Psoas muscle (tissue), 8 donors: Measurements from ENCODE around the gene OR10G8. TPM values are rescaled to one million over a fixed set of nuclear protein-coding genes. Genes with fewer than 3 reads are reported as not detected.

ENCODE experiments used
- ATAC-seq, 4 donors: fragments of 200-7000 bp; cut with Tn5 transposase; one replicate each; pipeline ENCODE4 v1.9.1; 2020; ENCODE audit warnings: moderate library complexity in 3 of 4, mild to moderate bottlenecking in 2 of 4
- DNase-seq, 2 donors: peaks; one replicate each; pipeline ENCODE4 v3.0.0-alpha.2; 2020
- H3K27ac ChIP-seq: fragments of 200-600 bp; one replicate; pipeline ENCODE4 v1.8.0; 2022
- H3K27me3 ChIP-seq, 3 donors: fragments of 200-600 bp in 1 of 3; one replicate each; pipeline versions ENCODE4 v1.6.1 to v1.8.0; 2013 to 2022; ENCODE audit warnings: low read length in 2 of 3, mild to moderate bottlenecking in 2 of 3, moderate library complexity in 1 of 3; ENCODE audit not compliant: insufficient read depth in 3 of 3
- H3K36me3 ChIP-seq, 2 donors: fragments of 200-600 bp in 1 of 2; one replicate each; pipeline versions ENCODE4 v1.6.1 to v1.8.0; 2013 to 2022; ENCODE audit warnings: low read depth in 1 of 2, mild to moderate bottlenecking in 1 of 2, moderate library complexity in 1 of 2; ENCODE audit not compliant: insufficient read depth in 1 of 2
- H3K4me1 ChIP-seq: fragments of 200-600 bp; one replicate; pipeline ENCODE4 v1.8.0; 2022
- H3K4me3 ChIP-seq: fragments of 200-600 bp; one replicate; pipeline ENCODE4 v1.8.0; 2022; ENCODE audit warnings: mild to moderate bottlenecking
- H3K9me3 ChIP-seq: fragments of 200-600 bp; one replicate; pipeline ENCODE4 v1.8.0; 2022
- WGBS, 3 donors: extraction: QIAGEN DNeasy Blood & Tissue Kit; methylation state at CpG; one replicate each; pipeline versions ENCODE4 v1.1.6 to v1.1.7; 2013; 5-methylcytosine and 5-hydroxymethylcytosine counted together
- intact Hi-C, 2 donors: fragments of 100-400 bp; cut with DNase I; formaldehyde crosslinking; loops; one replicate each; pipeline versions ENCODE4 v1.11.0 to v1.14.2; 2022
- long read RNA-seq, 2 donors: library from polyadenylated mRNA; unstranded; transcript quantifications; one replicate each; pipeline ENCODE4 v2.0.0, GENCODE V29; 2021
- polyA plus RNA-seq, 3 donors: library from polyadenylated mRNA; stranded (reverse); fragments of 200-250 nt; gene quantifications; one replicate each; pipeline ENCODE4 v1.2.3, GENCODE V29; 2013
- total RNA-seq, 4 donors: library from RNA; stranded (reverse); fragmentation: NEBNext Ultra II Directional in 2 of 4; extraction: Animal tissue kit (Norgen Biotek cat#: 25700) in 2 of 4; gene quantifications; one replicate each; pipeline versions ENCODE4 v1.2.1 to v1.2.4, GENCODE V29; 2021 to 2023
- TF ChIP-seq, protein P1 (sequence below): fragments of 200-600 bp; IDR thresholded peaks from one replicate; pipeline ENCODE4 v1.8.0; 2022; ENCODE audit warnings: antibody characterized with exemption
- donor health status: healthy with polysubstance abuse.
- donor health status: DM: no; HTN: no; CAD: no; lungs with moderate emphysema.
- donor health status: Bipolar disorder and iron deficiency.
- donor health status: healthy.
- donor health status: DM: yes; HTN: yes; CAD: no.
- donor health status: DM: no; HTN: no; CAD: no.
- donor health status: DM: no; HTN: no; CAD: no.
- donor health status: DM: yes; HTN: yes; CAD: no.

Gene OR10G8, protein sequence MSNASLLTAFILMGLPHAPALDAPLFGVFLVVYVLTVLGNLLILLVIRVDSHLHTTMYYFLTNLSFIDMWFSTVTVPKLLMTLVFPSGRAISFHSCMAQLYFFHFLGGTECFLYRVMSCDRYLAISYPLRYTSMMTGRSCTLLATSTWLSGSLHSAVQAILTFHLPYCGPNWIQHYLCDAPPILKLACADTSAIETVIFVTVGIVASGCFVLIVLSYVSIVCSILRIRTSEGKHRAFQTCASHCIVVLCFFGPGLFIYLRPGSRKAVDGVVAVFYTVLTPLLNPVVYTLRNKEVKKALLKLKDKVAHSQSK
- not detected for total RNA-seq
- not detected for polyA plus RNA-seq
- long read RNA-seq, donor 1 = 0 reads
- long read RNA-seq, donor 2 = 0 reads

DNA sequence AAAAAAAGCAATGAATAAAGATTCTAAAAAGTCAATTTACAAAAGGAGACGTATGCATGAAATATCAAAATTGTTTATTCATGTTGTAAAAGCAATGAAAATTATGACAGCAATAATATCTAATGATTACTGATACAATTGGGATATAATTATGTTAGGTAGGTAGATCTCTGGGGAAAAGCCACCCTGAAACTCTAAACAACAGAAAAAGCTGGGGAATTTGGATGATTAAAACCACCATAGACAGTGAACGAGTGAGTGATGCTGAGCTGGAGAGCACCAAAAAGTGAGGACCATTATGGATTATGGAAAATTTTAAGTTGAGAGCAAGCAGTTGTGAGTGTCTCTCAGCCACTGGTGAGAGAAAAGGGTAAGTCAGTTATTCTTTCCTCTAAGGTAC, at the start of gene OR10G8:
Gene OR10G8 (plus strand): TSS at position 301 of the 400 bp plus-strand sequence. CDS start 2,825 bp downstream, outside the sequence.
- Histone ChIP-seq H3K9me3 (no peaks in the 10 kb centered on the region), H3K4me1 (no peaks in the 10 kb centered on the region), H3K4me3 (no peak within 1 kb of the TSS), H3K36me3 (no peaks in the 10 kb centered on the region), H3K27ac (no peak within 1 kb of the TSS), H3K27me3 (no peaks in the 10 kb centered on the region)
- intact Hi-C loops = no loop called here
- WGBS, 3 donors = 71 to 80% (median 77%) methylated on average over 2 of the region's 2 CpGs
- TF ChIP-seq, protein P1, sequence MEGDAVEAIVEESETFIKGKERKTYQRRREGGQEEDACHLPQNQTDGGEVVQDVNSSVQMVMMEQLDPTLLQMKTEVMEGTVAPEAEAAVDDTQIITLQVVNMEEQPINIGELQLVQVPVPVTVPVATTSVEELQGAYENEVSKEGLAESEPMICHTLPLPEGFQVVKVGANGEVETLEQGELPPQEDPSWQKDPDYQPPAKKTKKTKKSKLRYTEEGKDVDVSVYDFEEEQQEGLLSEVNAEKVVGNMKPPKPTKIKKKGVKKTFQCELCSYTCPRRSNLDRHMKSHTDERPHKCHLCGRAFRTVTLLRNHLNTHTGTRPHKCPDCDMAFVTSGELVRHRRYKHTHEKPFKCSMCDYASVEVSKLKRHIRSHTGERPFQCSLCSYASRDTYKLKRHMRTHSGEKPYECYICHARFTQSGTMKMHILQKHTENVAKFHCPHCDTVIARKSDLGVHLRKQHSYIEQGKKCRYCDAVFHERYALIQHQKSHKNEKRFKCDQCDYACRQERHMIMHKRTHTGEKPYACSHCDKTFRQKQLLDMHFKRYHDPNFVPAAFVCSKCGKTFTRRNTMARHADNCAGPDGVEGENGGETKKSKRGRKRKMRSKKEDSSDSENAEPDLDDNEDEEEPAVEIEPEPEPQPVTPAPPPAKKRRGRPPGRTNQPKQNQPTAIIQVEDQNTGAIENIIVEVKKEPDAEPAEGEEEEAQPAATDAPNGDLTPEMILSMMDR = no peak
- ATAC-seq (no peak), DNase-seq (no peak)

DNA sequence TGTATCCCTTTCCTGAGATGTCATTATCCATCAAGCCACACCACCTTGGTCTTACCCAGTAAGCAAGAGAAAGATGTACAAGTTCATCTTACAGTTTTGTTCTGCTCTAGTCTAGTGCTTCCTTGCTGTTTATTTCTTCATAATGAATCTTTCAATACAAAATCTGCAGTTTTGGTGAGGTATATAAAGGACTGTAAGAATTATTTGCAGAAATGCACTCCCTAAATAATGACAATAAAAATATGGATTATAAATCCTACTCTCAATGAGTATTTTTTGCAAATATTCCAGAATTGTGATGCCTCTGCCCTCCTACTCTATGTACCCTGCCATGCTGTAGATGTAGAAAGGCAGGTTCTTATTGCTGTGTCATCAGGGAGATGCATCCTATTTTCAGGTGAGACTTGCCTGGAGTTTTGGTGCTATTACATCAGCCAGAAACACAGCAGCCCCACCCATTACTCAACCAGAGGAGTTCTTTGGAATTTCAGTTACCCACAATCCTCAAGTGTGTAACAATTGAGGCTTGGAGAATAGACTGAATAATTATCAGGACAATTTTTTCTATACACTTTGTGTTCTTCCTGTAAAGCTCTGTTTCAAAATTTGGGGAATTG, 48.8 kb upstream of the OR10G8 start, which contains the start of gene OR10S1:
Gene OR10S1 (minus strand): TSS at position 51 of the 617 bp plus-strand sequence. CDS start 117 bp downstream, outside the sequence.
- no peak for ATAC-seq
- H3K27ac ChIP-seq = no peak within 1 kb of the TSS
- TF ChIP-seq, protein P1 = no peak
- no peak within 1 kb of the TSS for H3K4me3 ChIP-seq
- no peak for DNase-seq
- no peaks in the 10 kb centered on the region for H3K36me3 ChIP-seq
- no peaks in the 10 kb centered on the region for H3K4me1 ChIP-seq
- no peaks in the 10 kb centered on the region for H3K9me3 ChIP-seq
- intact Hi-C loops = no loop called here
- no peaks in the 10 kb centered on the region for H3K27me3 ChIP-seq

DNA sequence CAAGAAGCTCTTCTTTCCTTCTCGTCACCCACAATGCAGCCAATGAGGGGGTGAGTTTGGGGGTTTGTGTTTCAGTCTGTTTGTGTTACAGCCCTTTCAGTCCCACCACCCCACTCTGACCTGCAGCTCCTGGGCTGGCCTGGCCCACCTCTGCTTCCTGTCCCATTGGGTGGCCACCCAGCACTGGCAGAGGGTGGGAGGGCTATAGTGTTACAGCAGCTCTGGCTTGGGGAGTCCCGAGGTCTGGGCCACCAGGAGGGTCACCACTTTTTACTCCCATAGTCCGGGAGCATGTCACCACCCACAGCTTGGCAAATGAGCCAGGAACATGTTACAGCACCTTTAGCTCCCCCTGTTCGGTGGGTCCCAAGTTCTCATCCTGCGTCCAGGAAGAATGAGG, 47.3 kb upstream of the OR10G8 start:
- Histone ChIP-seq H3K27me3 (no peaks in the 10 kb centered on the region), H3K4me3 (no peak overlapping the region), H3K36me3 (no peaks in the 10 kb centered on the region), H3K4me1 (no peaks in the 10 kb centered on the region), H3K9me3 (no peaks in the 10 kb centered on the region), H3K27ac (no peak overlapping the region)
- TF ChIP-seq, protein P1 = no peak
- no peak for DNase-seq
- intact Hi-C loops = no loop called here
- no peak for ATAC-seq
- 80 to 93% (median 91%) methylated on average over 4 to 5 of the region's 5 CpGs for whole genome bisulfite sequencing, 3 donors

DNA sequence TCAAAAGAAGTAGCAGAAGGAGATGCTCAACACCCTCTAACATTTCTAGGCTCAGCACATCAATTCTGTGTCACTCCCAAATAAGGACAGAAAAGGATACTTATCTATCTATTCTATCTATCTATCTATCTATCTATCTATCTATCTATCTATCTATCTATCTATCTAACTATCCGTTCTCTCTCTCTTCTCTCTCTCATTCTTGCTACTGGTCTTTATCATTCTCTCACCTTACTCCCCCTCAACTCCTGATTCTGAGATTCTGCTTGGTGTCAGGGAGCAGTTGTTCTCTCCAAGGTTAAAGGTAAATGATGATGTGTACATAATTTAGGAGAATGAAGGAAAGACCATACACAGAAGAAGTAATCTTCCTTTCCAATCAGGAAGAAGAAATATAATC, 31.5 kb upstream of the OR10G8 start, which contains the start of gene OR10G6:
Gene OR10G6 (minus strand): TSS at position 43 of the 400 bp plus-strand sequence. CDS start 0 bp downstream, at position 43.
- H3K27me3 ChIP-seq = peaks cover 0 to 2% (median 0%) of the 10 kb centered on the region in 3 donors
- no peaks in the 10 kb centered on the region for H3K9me3 ChIP-seq
- WGBS, 3 donors = 94 to 100% (median 100%) methylated on average over 1 of the region's 1 CpG
- no peak within 1 kb of the TSS for H3K4me3 ChIP-seq
- no peak for DNase-seq
- H3K4me1 ChIP-seq = no peaks in the 10 kb centered on the region
- H3K27ac ChIP-seq = no peak within 1 kb of the TSS
- intact Hi-C loops = no loop called here
- H3K36me3 ChIP-seq = no peaks in the 10 kb centered on the region
- TF ChIP-seq, protein P1 = no peak
- no peak for ATAC-seq
